ENCODE measurements around the gene RWDD1. TPM values are rescaled to one million over a fixed set of nuclear protein-coding genes. Genes with fewer than 3 reads are reported as not detected.

The RWDD1 gene
- total and polyA plus RNA-seq, 2 of the 13 experiments (the other 11 are each of a cell fraction or from before 2014, with no cell fraction given), result 27.4 to 67.1 TPM

- TF ChIP-seq HNF1A (IDR thresholded peaks at IDR 0.05; ENCODE audit: low read depth) (peak; percentile 76; the same call in 1 of the 2 replicates), HNF1A (CRISPR knock-in tag; IDR thresholded peaks at IDR 0.05; ENCODE audit: borderline replicate concordance) (peak; percentile 89), REL (CRISPR knock-in tag; conservative IDR thresholded peaks at IDR 0.05) (no peak), MTF2 (CRISPR knock-in tag; IDR thresholded peaks at IDR 0.05; ENCODE audit: borderline replicate concordance) (no peak), SNRNP70 (IDR thresholded peaks at IDR 0.05; ENCODE audit: low read depth, low read length) (no peak), ZNF468 (CRISPR knock-in tag; IDR thresholded peaks at IDR 0.05) (no peak), ZNF34 (CRISPR knock-in tag; IDR thresholded peaks at IDR 0.05; ENCODE audit: borderline replicate concordance) (no peak), GZF1 (CRISPR knock-in tag; IDR thresholded peaks at IDR 0.05) (0 out of 2 replicates have a peak, but pooled peaks have one; percentile 44), ZNF101 (CRISPR knock-in tag; IDR thresholded peaks at IDR 0.05; ENCODE audit: borderline replicate concordance, low read depth) (no peak), AKAP8 (CRISPR knock-in tag; IDR thresholded peaks at IDR 0.05) (no peak; the same call in 1 of the 2 replicates), FOXA3 (CRISPR knock-in tag; IDR thresholded peaks at IDR 0.05) (peak; percentile 93), ZFP36 (IDR thresholded peaks at IDR 0.05; ENCODE audit: borderline replicate concordance, low read depth, low read length, partially characterized antibody) (no peak), KLF11 (CRISPR knock-in tag; IDR thresholded peaks at IDR 0.05) (no peak), HOXA7 (CRISPR knock-in tag; IDR thresholded peaks at IDR 0.05) (no peak), E2F2 (CRISPR knock-in tag; IDR thresholded peaks at IDR 0.05; ENCODE audit: borderline replicate concordance) (no peak), DDIT3 (CRISPR knock-in tag; IDR thresholded peaks at IDR 0.05) (no peak), ZNF253 (CRISPR knock-in tag; IDR thresholded peaks at IDR 0.05; ENCODE audit: borderline replicate concordance) (no peak), SSRP1 (CRISPR knock-in tag; IDR thresholded peaks at IDR 0.05) (no peak), ZNF691 (CRISPR knock-in tag; IDR thresholded peaks at IDR 0.05; ENCODE audit: borderline replicate concordance, low read depth) (no peak), STAT5B (CRISPR knock-in tag; IDR thresholded peaks at IDR 0.05) (no peak), HNRNPUL1 (IDR thresholded peaks at IDR 0.05; ENCODE audit: low read depth, low read length) (no peak), YY1 (IDR thresholded peaks at IDR 0.05; ENCODE audit: insufficient read depth, insufficient replicate concordance, low read depth, low read length) (no peak), FOXA1 (IDR thresholded peaks at IDR 0.05) (no peak), FOXA1 (CRISPR knock-in tag; IDR thresholded peaks at IDR 0.05) (peak; percentile 92), TAF15 (IDR thresholded peaks at IDR 0.05; ENCODE audit: low read depth, low read length, poor library complexity, severe bottlenecking) (no peak), ZNF354B (CRISPR knock-in tag; IDR thresholded peaks at IDR 0.05) (no peak)
Measured at GRCh38 chr6:116631379-116631990, 60.2 kb downstream of the RWDD1 start (continued).

Measured in HepG2 (cell line).